ENCODE measurements around the gene TSPAN31.
A peak's percentile ranks its signal among the peaks of the same experiment; 100 is the strongest.

Gene TSPAN31

DNA sequence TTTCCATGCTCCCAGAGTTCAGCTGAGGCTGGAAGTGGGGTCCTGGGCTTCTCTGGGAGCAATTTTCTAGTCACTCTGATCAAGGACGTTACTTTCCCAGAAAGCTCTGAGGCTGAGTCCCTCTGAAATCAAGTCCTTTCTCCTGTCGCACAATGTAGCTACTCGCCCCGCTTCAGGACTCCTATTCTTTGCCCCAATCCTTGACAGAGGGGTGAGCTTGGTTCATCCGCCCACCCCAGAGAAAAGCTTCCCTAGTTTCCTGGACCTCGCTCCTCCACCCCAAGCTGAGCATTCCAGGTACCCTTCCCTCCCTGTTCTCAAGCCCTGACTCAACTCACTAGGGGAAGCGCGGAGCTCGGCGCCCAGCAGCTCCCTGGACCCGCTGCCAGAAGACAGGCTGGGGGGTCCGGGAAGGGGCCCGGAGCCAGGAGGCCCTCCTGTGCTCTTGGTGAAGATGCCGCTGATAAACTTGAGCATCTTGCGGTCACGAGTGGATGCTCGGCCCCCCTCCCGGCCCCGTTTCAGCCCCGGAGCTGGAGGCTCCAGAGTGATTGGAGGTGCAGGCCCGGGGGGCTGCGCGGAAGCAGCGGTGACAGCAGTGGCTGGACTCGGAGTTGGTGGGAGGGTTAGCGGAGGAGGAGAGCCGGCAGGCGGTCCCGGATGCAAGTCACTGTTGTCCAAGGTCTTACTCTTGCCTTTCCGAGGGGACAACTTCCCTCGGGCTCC, 7.9 kb upstream of the TSPAN31 start:
- DNase-seq: no peak

DNA sequence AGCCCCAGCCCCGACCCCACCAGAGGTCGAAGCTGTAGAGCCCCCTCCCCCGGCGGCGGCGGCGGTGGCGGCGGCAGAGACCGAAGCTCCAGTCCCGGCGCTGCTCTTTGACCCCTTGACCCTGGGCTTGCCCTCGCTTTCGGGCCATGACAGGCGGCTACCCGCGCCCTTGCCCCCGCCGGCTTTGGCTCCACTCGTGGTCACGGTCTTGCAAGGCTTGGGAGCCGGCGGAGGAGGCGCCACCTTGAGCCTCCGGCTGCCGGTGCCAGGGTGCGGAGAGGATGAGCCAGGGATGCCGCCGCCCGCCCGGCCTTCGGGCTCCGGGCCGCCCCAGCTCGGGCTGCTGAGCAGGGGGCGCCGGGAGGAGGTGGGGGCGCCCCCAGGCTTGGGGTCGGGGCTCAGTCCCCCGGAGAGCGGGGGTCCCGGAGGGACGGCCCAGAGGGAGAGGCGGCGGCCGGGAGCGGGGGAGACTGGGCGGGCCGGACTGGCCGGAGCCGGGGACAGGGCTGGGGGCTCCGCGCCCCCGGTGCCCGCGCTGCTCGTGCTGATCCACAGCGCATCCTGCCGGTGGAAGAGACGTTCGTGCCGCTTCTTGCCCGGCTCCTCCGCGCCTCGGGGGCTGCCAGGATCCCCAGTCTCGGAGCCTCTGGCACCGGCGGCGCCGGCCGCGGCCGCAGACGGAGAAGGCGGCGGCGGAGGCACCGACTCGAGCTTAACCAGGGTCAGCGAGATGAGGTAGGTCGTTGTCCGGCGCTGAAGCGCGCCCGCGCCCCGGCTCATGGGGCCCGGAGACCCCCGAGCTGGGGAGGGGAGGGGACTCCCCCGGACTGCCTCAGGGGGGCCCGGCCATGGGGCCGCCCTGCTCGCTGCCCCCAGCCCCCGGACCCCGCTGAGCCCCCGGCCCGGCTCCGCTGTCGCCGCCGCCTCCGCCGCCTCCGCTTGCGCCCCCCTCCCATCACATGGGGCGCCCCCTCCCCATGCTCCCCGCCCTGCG, 7.1 kb upstream of the TSPAN31 start:
- no peak for DNase-seq

DNA sequence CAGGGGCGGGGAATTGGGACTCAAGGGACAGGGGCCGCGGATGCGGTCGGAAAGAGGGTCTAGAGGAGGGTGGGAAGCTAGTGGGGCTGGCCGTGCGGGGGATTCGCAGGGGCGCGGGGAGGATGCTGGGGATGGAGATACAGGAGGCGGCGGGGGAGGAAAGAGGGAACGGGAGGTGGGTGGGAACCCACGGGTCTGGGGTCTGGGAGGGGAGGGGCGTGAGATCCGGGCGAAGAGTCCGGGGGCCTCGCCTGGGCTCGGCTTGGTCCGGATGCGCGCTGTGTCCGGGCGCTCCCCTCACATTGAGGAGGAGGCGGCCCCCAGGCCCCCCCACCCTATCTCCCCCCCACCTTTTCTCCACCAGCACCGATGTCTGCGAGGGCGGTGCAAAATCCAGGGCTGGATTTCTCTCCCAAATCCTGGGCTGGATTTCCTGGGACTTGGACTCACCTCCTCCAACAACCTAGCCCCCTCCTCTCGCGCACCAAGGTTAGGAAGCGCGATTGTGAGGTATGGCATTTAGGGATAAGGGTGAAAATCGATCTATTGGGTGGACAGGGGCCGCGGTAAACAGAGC, 6.1 kb upstream of the TSPAN31 start, which contains the start of gene AGAP2:
Gene AGAP2 (minus strand): TSS at position 82 of the 577 bp plus-strand sequence. CDS start 496 bp downstream, outside the sequence.
- DNase-seq: no peak

GRCh38 chr12:57739387-57739786, 5.5 kb upstream of the TSPAN31 start:
- no peak for DNase-seq

DNA sequence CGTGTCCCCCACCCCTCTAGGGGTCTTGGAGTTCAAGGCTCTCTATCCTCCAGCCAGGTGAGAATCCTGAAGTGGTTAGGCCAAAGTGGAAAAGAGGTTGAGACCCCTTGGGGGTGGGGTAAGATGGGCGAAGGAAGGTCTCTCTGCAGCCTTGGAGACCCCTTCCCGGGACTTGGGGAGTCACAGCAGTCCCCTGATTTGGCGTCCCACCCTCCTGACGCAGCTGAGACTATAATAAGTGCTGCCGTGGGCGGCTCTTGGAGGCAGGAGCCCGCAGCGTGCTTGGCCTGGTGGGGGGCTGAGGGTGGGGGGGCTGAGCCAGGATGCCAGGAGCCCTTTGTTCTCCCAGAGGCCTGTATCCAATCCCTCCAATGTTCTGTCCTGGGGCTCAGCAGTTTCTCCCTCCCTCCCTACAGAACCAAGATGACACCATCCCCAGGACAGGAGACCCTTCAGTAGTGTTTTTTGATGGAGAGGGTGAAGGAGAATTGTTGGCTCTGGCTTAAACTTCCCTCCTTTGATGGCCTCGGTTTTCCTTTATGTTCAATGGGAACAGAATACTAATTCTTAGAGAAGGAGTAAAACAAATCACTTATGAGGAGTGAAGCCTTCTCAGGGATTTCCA, 4.8 kb upstream of the TSPAN31 start:
- no peak for DNase-seq

GRCh38 chr12:57740656-57741412, 4.0 kb upstream of the TSPAN31 start:
- DNase-seq: peak; percentile 72

DNA sequence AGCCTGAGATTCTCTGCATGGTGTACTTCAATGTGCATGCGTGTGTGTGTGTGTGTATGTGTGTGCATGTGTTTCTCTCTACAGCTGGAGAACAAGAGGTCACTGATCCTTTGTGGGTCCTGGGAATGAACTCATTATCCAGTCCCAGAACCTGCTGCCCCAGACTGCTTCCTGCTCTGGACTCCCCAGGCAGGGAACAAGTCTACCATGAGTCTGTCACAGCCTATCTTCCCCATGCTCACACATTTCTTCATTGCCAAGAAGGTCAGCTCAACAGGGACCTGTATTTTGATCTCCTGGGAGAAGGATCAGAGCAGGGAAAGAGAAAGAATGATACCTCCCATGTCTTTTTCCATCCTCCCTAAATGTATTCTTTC, 3.4 kb upstream of the TSPAN31 start:
- no peak for DNase-seq

DNA sequence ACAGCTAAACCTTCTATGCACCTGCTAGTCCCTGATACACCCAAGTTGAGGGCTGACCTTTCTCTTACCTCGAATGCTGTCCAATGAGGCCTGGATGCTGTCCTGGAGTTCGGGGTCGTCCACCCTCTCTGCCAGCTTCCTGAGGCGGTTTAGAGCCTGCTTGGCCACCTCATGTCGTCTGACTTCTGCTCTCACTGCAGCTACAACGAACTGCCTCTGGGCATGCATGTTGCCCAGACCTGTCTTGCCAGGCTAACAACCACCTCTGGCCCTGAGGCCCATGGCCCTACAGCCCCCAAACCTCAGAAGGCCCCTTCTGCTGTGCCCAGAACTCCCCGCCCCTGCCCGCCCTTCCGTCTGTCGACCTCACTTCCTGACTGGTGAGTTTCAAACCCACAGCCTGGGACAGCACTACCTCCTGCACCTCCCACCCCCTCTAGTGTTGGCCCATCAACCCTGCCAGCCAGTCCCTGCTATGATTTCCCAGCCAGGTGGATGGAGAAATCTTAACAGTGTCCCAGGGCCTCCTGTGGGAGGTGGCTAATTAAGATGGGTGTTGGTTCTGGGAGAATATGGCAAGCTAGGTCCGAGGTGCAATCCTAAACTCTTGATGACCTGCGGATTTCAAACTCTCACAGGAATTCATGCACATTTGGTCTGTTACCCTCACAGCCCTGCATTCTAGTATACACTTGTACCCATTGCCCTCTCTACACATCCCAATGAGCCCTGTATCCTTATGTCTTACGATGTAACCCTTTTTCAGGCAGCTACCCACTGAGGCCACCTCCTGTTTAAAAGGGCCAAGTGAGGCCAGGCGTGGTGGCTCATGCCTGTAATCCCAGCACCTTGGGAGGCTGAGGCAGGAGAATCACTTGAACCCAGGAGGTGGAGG, 2.7 kb upstream of the TSPAN31 start:
- peak; percentile 81 for DNase-seq

- DNase-seq: no peak
These were observed 1.1 kb upstream of the TSPAN31 start for GRCh38 chr12:57743769-57744168.

GRCh38 chr12:57744194-57744776, 554 bp upstream of the TSPAN31 start:
- peak; percentile 84 for DNase-seq

- no peak for DNase-seq
These were observed 644 bp downstream of the TSPAN31 start for GRCh38 chr12:57745485-57745881.

DNA sequence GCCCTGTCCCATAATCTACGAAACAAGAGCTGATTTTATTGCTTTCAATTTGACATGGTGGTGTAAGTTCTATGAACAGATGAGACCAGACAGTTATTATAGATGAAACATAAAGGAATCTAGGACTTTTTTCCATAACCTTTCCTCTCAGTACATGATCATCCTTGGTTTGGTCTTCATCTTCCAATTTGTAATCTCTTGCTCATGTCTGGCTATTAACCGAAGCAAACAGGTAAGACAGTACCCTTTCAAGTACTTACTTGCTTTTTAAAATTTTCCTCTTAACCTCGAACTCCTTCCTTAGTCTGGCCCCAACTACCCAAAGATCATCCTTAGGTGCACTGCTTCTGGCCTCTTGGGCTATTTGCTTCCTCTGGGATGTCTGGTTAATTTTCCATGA, 1.2 kb downstream of the TSPAN31 start:
- no peak for DNase-seq

- no peak for DNase-seq
These were observed 4.2 kb downstream of the TSPAN31 start for GRCh38 chr12:57749061-57749460.

DNA sequence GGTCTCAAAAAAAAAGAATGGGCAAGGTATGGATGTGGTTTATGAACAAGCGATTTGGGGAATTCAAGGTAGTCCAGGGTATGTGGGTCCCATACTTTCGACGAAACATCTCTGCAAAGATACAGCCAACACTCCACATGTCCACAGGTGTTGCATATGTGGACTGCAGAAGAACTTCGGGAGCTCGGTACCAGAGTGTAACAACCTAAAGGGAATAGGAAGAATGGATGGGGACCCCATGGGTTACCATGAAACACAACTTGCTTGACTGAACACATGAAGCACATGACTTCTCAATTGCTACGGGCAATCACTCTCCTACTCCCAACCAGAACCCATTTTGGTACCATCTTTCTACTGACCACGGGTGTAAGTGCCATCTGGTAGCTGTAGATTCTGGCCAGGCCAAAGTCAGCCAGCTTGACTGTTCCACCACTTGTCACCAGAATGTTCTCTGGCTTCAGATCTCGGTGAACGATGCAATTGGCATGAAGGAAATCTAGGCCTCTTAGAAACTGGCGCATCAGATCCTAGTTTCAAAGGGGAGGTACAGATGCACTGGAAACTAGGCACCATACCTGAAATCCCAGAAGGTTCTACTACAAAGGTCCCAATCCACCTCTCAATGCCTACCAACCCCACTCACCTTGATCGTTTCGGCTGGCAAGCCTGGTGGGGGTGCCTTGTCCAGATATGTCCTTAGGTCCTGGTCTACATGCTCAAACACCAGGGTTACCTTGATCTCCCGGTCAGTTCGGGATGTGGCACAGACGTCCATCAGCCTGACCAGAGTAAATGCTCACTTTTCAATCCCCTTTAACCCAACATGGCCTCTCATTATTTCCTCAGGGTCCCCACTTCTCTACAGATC, 6.0 kb downstream of the TSPAN31 start:
- no peak for DNase-seq

DNA sequence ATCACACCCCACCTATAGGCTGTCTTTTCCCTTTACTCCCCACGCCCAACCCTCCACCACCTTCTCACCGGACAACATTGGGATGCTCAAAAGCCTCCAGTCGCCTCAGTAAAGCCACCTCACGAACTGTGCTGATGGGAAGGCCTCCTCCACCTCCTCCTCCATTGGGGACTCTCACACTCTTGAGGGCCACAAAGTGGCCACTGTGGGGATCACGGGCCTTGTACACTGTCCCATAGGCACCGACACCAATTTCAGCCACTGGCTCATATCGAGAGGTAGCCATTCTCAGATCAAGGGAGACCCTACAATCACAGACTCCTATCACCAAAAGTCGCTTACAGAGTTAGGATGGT, 6.6 kb downstream of the TSPAN31 start:
- no peak for DNase-seq

- DNase-seq: peak; percentile 100
These were observed 7.2 kb downstream of the TSPAN31 start, which contains the start of gene CDK4 for GRCh38 chr12:57751788-57752667. CDK4 (minus strand) TSS chr12:57752310; CDS start chr12:57751717, 593 bp downstream.

DNA sequence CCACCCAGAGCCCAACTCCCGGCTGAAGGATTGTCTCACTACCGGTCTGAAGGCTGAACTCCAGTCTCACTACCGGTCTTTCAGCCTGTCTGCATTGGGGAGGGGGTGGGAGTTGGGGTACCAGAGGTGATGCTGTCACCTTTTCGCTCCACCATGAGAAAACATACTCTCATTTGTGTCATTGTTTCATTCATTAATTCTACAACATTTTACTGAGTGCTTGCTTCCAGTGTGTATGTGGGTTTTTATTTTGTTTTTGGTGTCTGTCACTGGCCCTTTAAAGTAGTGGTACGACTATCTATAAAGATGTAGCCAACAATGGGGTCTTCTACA, 7.8 kb downstream of the TSPAN31 start:
- DNase-seq: no peak

DNA sequence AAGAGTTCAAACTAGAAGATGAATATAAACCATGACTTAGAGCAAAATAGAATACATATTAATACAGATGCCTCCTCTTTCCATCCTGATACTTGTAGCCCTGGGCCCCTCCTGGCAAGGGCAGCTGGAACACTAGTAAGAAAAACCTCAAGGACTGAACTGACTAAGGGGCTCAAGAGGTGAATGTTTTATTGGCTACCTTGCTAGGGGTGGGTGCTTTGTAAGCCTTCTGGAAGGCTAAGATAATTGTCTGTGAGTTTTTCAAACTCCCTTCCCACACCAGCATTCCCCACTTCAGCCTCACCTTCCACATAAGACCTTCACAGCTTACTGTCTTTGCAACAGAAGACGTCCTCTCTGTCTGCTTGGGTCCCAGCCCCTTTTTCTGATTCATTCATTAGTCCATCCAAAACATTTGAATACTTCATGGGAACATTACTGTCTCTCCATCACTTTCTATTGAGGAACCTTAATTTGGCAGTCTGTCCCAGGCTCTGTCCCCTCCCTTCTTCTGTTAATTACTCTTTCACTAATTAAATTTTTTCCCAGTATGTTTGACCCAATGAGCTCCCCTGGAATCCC, 9.0 kb downstream of the TSPAN31 start:
- no peak for DNase-seq
